ENCODE measurements around the gene NOL6. TPM values are rescaled to one million over a fixed set of nuclear protein-coding genes. Genes with fewer than 3 reads are reported as not detected.

The NOL6 gene
- total RNA-seq, 1 experiment from 2014 or later, result 64.4 TPM

DNA sequence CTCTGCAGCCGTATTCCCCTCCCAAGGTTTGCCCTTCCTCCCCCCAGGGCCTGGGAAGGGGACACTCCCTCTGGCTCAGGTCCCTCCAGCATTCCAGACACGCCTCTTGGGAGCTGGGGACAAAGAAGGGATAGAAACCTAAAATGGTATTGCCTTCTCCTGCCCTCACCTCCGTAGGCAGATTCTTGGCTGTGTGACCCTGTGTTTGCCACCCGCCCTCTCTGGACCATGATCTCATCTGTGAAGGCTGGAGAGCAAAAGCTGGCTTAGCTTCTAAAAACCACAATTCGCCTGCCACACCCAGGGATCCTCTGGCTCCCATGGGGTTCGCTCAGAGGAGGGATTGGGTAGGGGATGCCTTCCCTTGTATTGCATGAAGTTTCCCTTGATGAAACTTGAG is 34.0 kb downstream of the NOL6 start:
- no peaks in the 10 kb centered on the region for H3K27me3 ChIP-seq (ENCODE audit: insufficient read depth, low read length)
- Mint-ChIP-seq H3K9me3 (no peaks in the 10 kb centered on the region), H3K36me3 (ENCODE audit: insufficient read depth in 1 of 3, low read depth in 3 of 3) (no peaks in the 10 kb centered on the region), H3K4me3 (no peak overlapping the region), H3K27ac (no peak overlapping the region), H3K4me1 (peaks cover 18 to 26% of the 10 kb centered on the region in 2 experiments), H3K27me3 (ENCODE audit: low read depth) (peaks cover 12% of the 10 kb centered on the region)
- no peak overlapping the region for H3K18ac ChIP-seq (ENCODE audit: insufficient read length, low read depth, low read length)
- H4K91ac ChIP-seq (ENCODE audit: insufficient read length, low read depth, low read length), result no peak overlapping the region
- no peaks in the 10 kb centered on the region for H3K23me2 ChIP-seq (ENCODE audit: insufficient read length, low read depth, low read length, poor library complexity, severe bottlenecking)
- no peak overlapping the region for H2AFZ ChIP-seq (ENCODE audit: low read length)
- no peaks in the 10 kb centered on the region for H4K20me1 ChIP-seq (ENCODE audit: control insufficient read depth, insufficient read depth, insufficient read length)
- no peak for DNase-seq
- no peak overlapping the region for H2BK12ac ChIP-seq (ENCODE audit: insufficient read length, low read depth, low read length)
- H2BK20ac ChIP-seq (ENCODE audit: low read depth, low read length, poor library complexity, severe bottlenecking), result no peak overlapping the region
- H2BK120ac ChIP-seq (ENCODE audit: low read depth, low read length, poor library complexity, severe bottlenecking), result no peak overlapping the region
- H2BK15ac ChIP-seq (ENCODE audit: low read depth, low read length), result no peak overlapping the region
- no peak overlapping the region for H3K27ac ChIP-seq (ENCODE audit: insufficient read length, low read depth, low read length)
- no peak overlapping the region for H3K14ac ChIP-seq (ENCODE audit: insufficient read depth, low read length)
- WGBS (ENCODE audit: extremely low coverage, insufficient read length, low lambda C conversion rate), result no CpG with 5 or more reads among the region's 6 CpGs
- no peak overlapping the region for H3K4me2 ChIP-seq (ENCODE audit: insufficient read depth, insufficient read length, low read length)
- H3K23ac ChIP-seq (ENCODE audit: insufficient read length, low read depth, low read length), result no peak overlapping the region
- no peaks in the 10 kb centered on the region for H3K9me3 ChIP-seq (ENCODE audit: control insufficient read depth, low read depth, low read length)
- no peak overlapping the region for H2AK5ac ChIP-seq (ENCODE audit: insufficient read length, low read length)
- H4K5ac ChIP-seq (ENCODE audit: insufficient read length, low read depth, low read length), result no peak overlapping the region
- no peak overlapping the region for H4K8ac ChIP-seq (replicated peaks; ENCODE audit: insufficient read length, low read depth, low read length)
- TF ChIP-seq CTCF (conservative IDR thresholded peaks at IDR 0.05), result no peak
- H3K4ac ChIP-seq (ENCODE audit: low read depth, low read length), result no peak overlapping the region
- H3K9ac ChIP-seq (ENCODE audit: extremely low read depth, insufficient read length, low read length), result no peak overlapping the region
- no peaks in the 10 kb centered on the region for H3K4me1 ChIP-seq (ENCODE audit: insufficient read depth, low read length)
- no peak overlapping the region for H2BK5ac ChIP-seq (ENCODE audit: insufficient read length, low read length)
- no peak overlapping the region for H3K56ac ChIP-seq (ENCODE audit: insufficient read length, low read depth, low read length)
- no peak overlapping the region for H3T11ph ChIP-seq (ENCODE audit: low read length)
- no peaks in the 10 kb centered on the region for H3K79me1 ChIP-seq (ENCODE audit: insufficient read depth, low read depth, low read length, poor library complexity, severe bottlenecking)
- H3K79me2 ChIP-seq (ENCODE audit: insufficient read depth, low read length), result no peaks in the 10 kb centered on the region

All from H9 (cell line).